22Rv1 (cell line): ENCODE results near the gene SLC5A2.

Experiments used
- CTCF ChIP-seq: fragments of 450-650 bp; IDR thresholded peaks from 2 replicates; pipeline ENCODE4 v1.5.1; 2017; ENCODE audit warnings: mild to moderate bottlenecking
- ZFX ChIP-seq: fragments of 450-650 bp; IDR thresholded peaks from 2 replicates; pipeline ENCODE4 v1.6.1; 2017; ENCODE audit warnings: antibody characterized with exemption, borderline replicate concordance

GRCh38 chr16:31473264-31473984, 9.5 kb upstream of the SLC5A2 start:
- TF ChIP-seq CTCF (no peak), ZFX (no peak)
